Measurements from ENCODE around the gene AP4M1.

AP4M1 gene

GRCh38 chr7:100069991-100070390 is 31.5 kb upstream of the AP4M1 start:
- H3K27me3 ChIP-seq (ENCODE audit: control insufficient read depth in 1 of 2, insufficient read depth in 2 of 2, low read length in 2 of 2): no peaks in the 10 kb centered on the region
- no peak overlapping the region for H3K4me3 ChIP-seq (ENCODE audit: low read depth in 1 of 2, low read length in 2 of 2)
- H3K27ac ChIP-seq (ENCODE audit: low read depth, low read length): no peak overlapping the region
- H3K9me3 ChIP-seq (ENCODE audit: control insufficient read depth in 1 of 2, low read length in 2 of 2): peaks cover 32 to 35% of the 10 kb centered on the region in 2 donors
- H3K9ac ChIP-seq (ENCODE audit: low read depth in 1 of 2, low read length in 2 of 2): no peak overlapping the region
- peaks cover 50 to 59% of the 10 kb centered on the region in 2 donors for H3K36me3 ChIP-seq (ENCODE audit: control insufficient read depth in 1 of 2, insufficient read depth in 2 of 2, low read length in 2 of 2)
- no peaks in the 10 kb centered on the region for H3K4me1 ChIP-seq (ENCODE audit: control insufficient read depth in 1 of 2, insufficient read depth in 2 of 2, low read length in 2 of 2)

GRCh38 chr7:100071018-100071723 is 30.3 kb upstream of the AP4M1 start:
- Histone ChIP-seq H3K9me3 (ENCODE audit: control insufficient read depth in 1 of 2, low read length in 2 of 2) (peaks cover 32 to 35% of the 10 kb centered on the region in 2 donors), H3K36me3 (ENCODE audit: control insufficient read depth in 1 of 2, insufficient read depth in 2 of 2, low read length in 2 of 2) (peaks cover 62 to 66% of the 10 kb centered on the region in 2 donors), H3K27ac (ENCODE audit: low read depth, low read length) (no peak overlapping the region), H3K4me3 (ENCODE audit: low read depth in 1 of 2, low read length in 2 of 2) (peak overlapping the region; percentile 4 to 48), H3K27me3 (ENCODE audit: control insufficient read depth in 1 of 2, insufficient read depth in 2 of 2, low read length in 2 of 2) (no peaks in the 10 kb centered on the region), H3K9ac (ENCODE audit: low read depth in 1 of 2, low read length in 2 of 2) (no peak overlapping the region), H3K4me1 (ENCODE audit: control insufficient read depth in 1 of 2, insufficient read depth in 2 of 2, low read length in 2 of 2) (no peaks in the 10 kb centered on the region)

- no peaks in the 10 kb centered on the region for H3K27me3 ChIP-seq (ENCODE audit: control insufficient read depth in 1 of 2, insufficient read depth in 2 of 2, low read length in 2 of 2)
- peaks cover 62 to 77% of the 10 kb centered on the region in 2 donors for H3K36me3 ChIP-seq (ENCODE audit: control insufficient read depth in 1 of 2, insufficient read depth in 2 of 2, low read length in 2 of 2)
- no peak overlapping the region for H3K27ac ChIP-seq (ENCODE audit: low read depth, low read length)
Observed at GRCh38 chr7:100072462-100072861, 29.0 kb upstream of the AP4M1 start.

GRCh38 chr7:100074841-100075240 is 26.6 kb upstream of the AP4M1 start:
- peaks cover 59 to 74% of the 10 kb centered on the region in 2 donors for H3K36me3 ChIP-seq (ENCODE audit: control insufficient read depth in 1 of 2, insufficient read depth in 2 of 2, low read length in 2 of 2)
- no peaks in the 10 kb centered on the region for H3K27me3 ChIP-seq (ENCODE audit: control insufficient read depth in 1 of 2, insufficient read depth in 2 of 2, low read length in 2 of 2)
- H3K4me1 ChIP-seq (ENCODE audit: control insufficient read depth in 1 of 2, insufficient read depth in 2 of 2, low read length in 2 of 2): peaks cover 15 to 20% of the 10 kb centered on the region in 2 donors
- peaks cover 32 to 34% of the 10 kb centered on the region in 2 donors for H3K9me3 ChIP-seq (ENCODE audit: control insufficient read depth in 1 of 2, low read length in 2 of 2)
- H3K27ac ChIP-seq (ENCODE audit: low read depth, low read length): no peak overlapping the region
- H3K4me3 ChIP-seq (ENCODE audit: low read depth in 1 of 2, low read length in 2 of 2): no peak overlapping the region
- H3K9ac ChIP-seq (ENCODE audit: low read depth in 1 of 2, low read length in 2 of 2): no peak overlapping the region

More at GRCh38 chr7:100072462-100072861, 29.0 kb upstream of the AP4M1 start:
- Histone ChIP-seq H3K4me3 (ENCODE audit: low read depth in 1 of 2, low read length in 2 of 2) (peak overlapping the region; percentile 10 to 12), H3K4me1 (ENCODE audit: control insufficient read depth in 1 of 2, insufficient read depth in 2 of 2, low read length in 2 of 2) (peaks cover 7% of the 10 kb centered on the region in 2 donors), H3K9ac (ENCODE audit: low read depth in 1 of 2, low read length in 2 of 2) (no peak overlapping the region), H3K9me3 (ENCODE audit: control insufficient read depth in 1 of 2, low read length in 2 of 2) (peaks cover 32 to 35% of the 10 kb centered on the region in 2 donors)

GRCh38 chr7:100075418-100075817 is 26.0 kb upstream of the AP4M1 start:
- H3K4me1 ChIP-seq (ENCODE audit: control insufficient read depth in 1 of 2, insufficient read depth in 2 of 2, low read length in 2 of 2): peaks cover 20 to 26% of the 10 kb centered on the region in 2 donors
- H3K36me3 ChIP-seq (ENCODE audit: control insufficient read depth in 1 of 2, insufficient read depth in 2 of 2, low read length in 2 of 2): peaks cover 54 to 69% of the 10 kb centered on the region in 2 donors
- H3K9ac ChIP-seq (ENCODE audit: low read depth in 1 of 2, low read length in 2 of 2): no peak overlapping the region
- no peaks in the 10 kb centered on the region for H3K27me3 ChIP-seq (ENCODE audit: control insufficient read depth in 1 of 2, insufficient read depth in 2 of 2, low read length in 2 of 2)
- peaks cover 27 to 28% of the 10 kb centered on the region in 2 donors for H3K9me3 ChIP-seq (ENCODE audit: control insufficient read depth in 1 of 2, low read length in 2 of 2)
- no peak overlapping the region for H3K27ac ChIP-seq (ENCODE audit: low read depth, low read length)
- H3K4me3 ChIP-seq (ENCODE audit: low read depth in 1 of 2, low read length in 2 of 2): no peak overlapping the region

GRCh38 chr7:100077205-100077604 is 24.2 kb upstream of the AP4M1 start:
- Histone ChIP-seq H3K4me1 (ENCODE audit: control insufficient read depth in 1 of 2, insufficient read depth in 2 of 2, low read length in 2 of 2) (peaks cover 20 to 34% of the 10 kb centered on the region in 2 donors), H3K9me3 (ENCODE audit: control insufficient read depth in 1 of 2, low read length in 2 of 2) (peaks cover 9 to 10% of the 10 kb centered on the region in 2 donors), H3K4me3 (ENCODE audit: low read depth in 1 of 2, low read length in 2 of 2) (no peak overlapping the region), H3K27me3 (ENCODE audit: control insufficient read depth in 1 of 2, insufficient read depth in 2 of 2, low read length in 2 of 2) (no peaks in the 10 kb centered on the region), H3K9ac (ENCODE audit: low read depth in 1 of 2, low read length in 2 of 2) (no peak overlapping the region), H3K36me3 (ENCODE audit: control insufficient read depth in 1 of 2, insufficient read depth in 2 of 2, low read length in 2 of 2) (peaks cover 36 to 51% of the 10 kb centered on the region in 2 donors), H3K27ac (ENCODE audit: low read depth, low read length) (no peak overlapping the region)

- Histone ChIP-seq H3K36me3 (ENCODE audit: control insufficient read depth in 1 of 2, insufficient read depth in 2 of 2, low read length in 2 of 2) (peaks cover 19 to 32% of the 10 kb centered on the region in 2 donors), H3K27ac (ENCODE audit: low read depth, low read length) (peak overlapping the region; percentile 17), H3K4me1 (ENCODE audit: control insufficient read depth in 1 of 2, insufficient read depth in 2 of 2, low read length in 2 of 2) (peaks cover 20 to 42% of the 10 kb centered on the region in 2 donors), H3K4me3 (ENCODE audit: low read depth in 1 of 2, low read length in 2 of 2) (peak overlapping the region; percentile 47 to 83), H3K9me3 (ENCODE audit: control insufficient read depth in 1 of 2, low read length in 2 of 2) (no peaks in the 10 kb centered on the region), H3K9ac (ENCODE audit: low read depth in 1 of 2, low read length in 2 of 2) (peak overlapping the region; percentile 37 to 67), H3K27me3 (ENCODE audit: control insufficient read depth in 1 of 2, insufficient read depth in 2 of 2, low read length in 2 of 2) (no peaks in the 10 kb centered on the region)
Observed at GRCh38 chr7:100079024-100079560, 22.4 kb upstream of the AP4M1 start.

- Histone ChIP-seq H3K4me3 (ENCODE audit: low read depth in 1 of 2, low read length in 2 of 2) (peak overlapping the region; percentile 83 to 99), H3K9me3 (ENCODE audit: control insufficient read depth in 1 of 2, low read length in 2 of 2) (no peaks in the 10 kb centered on the region), H3K9ac (ENCODE audit: low read depth in 1 of 2, low read length in 2 of 2) (peak overlapping the region; percentile 91 to 94), H3K27ac (ENCODE audit: low read depth, low read length) (peak overlapping the region; percentile 78), H3K4me1 (ENCODE audit: control insufficient read depth in 1 of 2, insufficient read depth in 2 of 2, low read length in 2 of 2) (peaks cover 20 to 42% of the 10 kb centered on the region in 2 donors), H3K36me3 (ENCODE audit: control insufficient read depth in 1 of 2, insufficient read depth in 2 of 2, low read length in 2 of 2) (peaks cover 2 to 13% of the 10 kb centered on the region in 2 donors), H3K27me3 (ENCODE audit: control insufficient read depth in 1 of 2, insufficient read depth in 2 of 2, low read length in 2 of 2) (no peaks in the 10 kb centered on the region)
Observed at GRCh38 chr7:100080907-100081534, 20.4 kb upstream of the AP4M1 start.

- H3K9me3 ChIP-seq (ENCODE audit: control insufficient read depth in 1 of 2, low read length in 2 of 2): no peaks in the 10 kb centered on the region
- no peaks in the 10 kb centered on the region for H3K27me3 ChIP-seq (ENCODE audit: control insufficient read depth in 1 of 2, insufficient read depth in 2 of 2, low read length in 2 of 2)
- peak within 1 kb of the TSS; percentile 91 to 94 for H3K9ac ChIP-seq (ENCODE audit: low read depth in 1 of 2, low read length in 2 of 2)
- peak within 1 kb of the TSS; percentile 83 to 99 for H3K4me3 ChIP-seq (ENCODE audit: low read depth in 1 of 2, low read length in 2 of 2)
- peak within 1 kb of the TSS; percentile 78 for H3K27ac ChIP-seq (ENCODE audit: low read depth, low read length)
- H3K36me3 ChIP-seq (ENCODE audit: control insufficient read depth in 1 of 2, insufficient read depth in 2 of 2, low read length in 2 of 2): peaks cover 0 to 7% of the 10 kb centered on the region in 2 donors
- peaks cover 20 to 41% of the 10 kb centered on the region in 2 donors for H3K4me1 ChIP-seq (ENCODE audit: control insufficient read depth in 1 of 2, insufficient read depth in 2 of 2, low read length in 2 of 2)
Observed at GRCh38 chr7:100081535-100082102, 19.8 kb upstream of the AP4M1 start, which contains the start of gene ZNF3. Gene ZNF3, minus strand, starts transcription at chr7:100081723. Its CDS starts 4,366 bp downstream, at chr7:100077357.

Data from duodenal mucosa (tissue), 2 donors.